Measurements from ENCODE around the gene GNG14. TPM values are rescaled to one million over a fixed set of nuclear protein-coding genes. Genes with fewer than 3 reads are reported as not detected.

GNG14 gene
- total RNA-seq, 1 experiment from 2014 or later: not detected

DNA sequence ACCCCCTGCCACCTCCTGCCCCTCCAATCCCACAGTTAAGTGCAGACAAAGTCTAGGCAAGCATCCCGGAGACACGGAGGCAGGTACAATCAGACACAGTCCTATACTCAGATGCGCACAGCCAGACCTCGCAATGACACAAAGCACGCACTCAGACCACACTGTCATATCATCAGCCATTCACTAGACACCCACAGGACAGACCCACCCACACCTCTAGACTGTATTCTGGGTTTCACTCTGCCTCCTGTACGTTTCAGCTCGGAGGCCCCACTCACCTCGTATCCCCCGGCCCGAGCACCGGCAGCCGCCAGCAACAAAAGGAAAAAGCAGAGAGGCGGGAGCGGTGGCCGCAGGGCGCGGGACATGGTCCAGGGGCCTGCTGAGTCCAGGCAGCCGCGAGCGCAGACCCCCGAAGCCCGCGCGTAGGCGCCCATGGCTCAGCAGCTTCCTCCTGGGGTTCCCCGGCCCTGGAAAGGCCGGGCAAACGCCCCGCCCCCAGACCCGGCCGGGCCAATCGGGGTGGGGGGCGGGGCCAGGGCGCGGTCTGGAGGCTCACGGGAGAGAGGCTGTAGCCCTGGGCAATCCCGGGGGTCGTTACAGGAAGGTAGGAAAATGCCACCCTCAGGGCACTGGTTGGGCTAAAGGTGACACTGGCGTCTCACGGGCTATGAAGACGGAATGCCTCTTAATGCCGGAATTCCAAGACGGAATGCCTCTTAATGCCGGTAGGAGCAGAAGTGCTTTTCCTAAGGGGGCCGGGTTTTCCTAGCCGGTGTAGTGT, 21.3 kb upstream of the GNG14 start, which contains the start of the genes MAN2B1 and WDR83:
Gene MAN2B1, minus strand, starts transcription at position 478 of the 784 bp plus-strand sequence. Its CDS starts 41 bp downstream, at position 437.
Gene WDR83, plus strand, starts transcription at position 543 of the 784 bp plus-strand sequence. CDS start 2,984 bp downstream, outside the sequence.
- no peaks in the 10 kb centered on the region for H3K9me2 ChIP-seq (ENCODE audit: insufficient read depth)
- H3K27ac ChIP-seq (ENCODE audit: low read depth, low read length): peak within 1 kb of the TSS; percentile 58
- peak; percentile 50; the same call in 1 of the 2 replicates for TF ChIP-seq POLR2AphosphoS5 (IDR thresholded peaks at IDR 0.05; ENCODE audit: low read depth, low read length)
- TF ChIP-seq RAD21 (IDR thresholded peaks at IDR 0.05; ENCODE audit: low read depth): no peak
- no peak for TF ChIP-seq TCF7L2 (IDR thresholded peaks at IDR 0.05; ENCODE audit: borderline replicate concordance, extremely low read depth, insufficient read depth, insufficient read length)
- TF ChIP-seq, protein P1, sequence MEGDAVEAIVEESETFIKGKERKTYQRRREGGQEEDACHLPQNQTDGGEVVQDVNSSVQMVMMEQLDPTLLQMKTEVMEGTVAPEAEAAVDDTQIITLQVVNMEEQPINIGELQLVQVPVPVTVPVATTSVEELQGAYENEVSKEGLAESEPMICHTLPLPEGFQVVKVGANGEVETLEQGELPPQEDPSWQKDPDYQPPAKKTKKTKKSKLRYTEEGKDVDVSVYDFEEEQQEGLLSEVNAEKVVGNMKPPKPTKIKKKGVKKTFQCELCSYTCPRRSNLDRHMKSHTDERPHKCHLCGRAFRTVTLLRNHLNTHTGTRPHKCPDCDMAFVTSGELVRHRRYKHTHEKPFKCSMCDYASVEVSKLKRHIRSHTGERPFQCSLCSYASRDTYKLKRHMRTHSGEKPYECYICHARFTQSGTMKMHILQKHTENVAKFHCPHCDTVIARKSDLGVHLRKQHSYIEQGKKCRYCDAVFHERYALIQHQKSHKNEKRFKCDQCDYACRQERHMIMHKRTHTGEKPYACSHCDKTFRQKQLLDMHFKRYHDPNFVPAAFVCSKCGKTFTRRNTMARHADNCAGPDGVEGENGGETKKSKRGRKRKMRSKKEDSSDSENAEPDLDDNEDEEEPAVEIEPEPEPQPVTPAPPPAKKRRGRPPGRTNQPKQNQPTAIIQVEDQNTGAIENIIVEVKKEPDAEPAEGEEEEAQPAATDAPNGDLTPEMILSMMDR (IDR thresholded peaks at IDR 0.05 in 2 of 3, conservative IDR thresholded peaks at IDR 0.05 in 1 of 3; ENCODE audit: borderline replicate concordance in 1 of 3, insufficient read depth in 1 of 3, low read depth in 2 of 3, low read length in 2 of 3): no peak
- TF ChIP-seq, protein P2, sequence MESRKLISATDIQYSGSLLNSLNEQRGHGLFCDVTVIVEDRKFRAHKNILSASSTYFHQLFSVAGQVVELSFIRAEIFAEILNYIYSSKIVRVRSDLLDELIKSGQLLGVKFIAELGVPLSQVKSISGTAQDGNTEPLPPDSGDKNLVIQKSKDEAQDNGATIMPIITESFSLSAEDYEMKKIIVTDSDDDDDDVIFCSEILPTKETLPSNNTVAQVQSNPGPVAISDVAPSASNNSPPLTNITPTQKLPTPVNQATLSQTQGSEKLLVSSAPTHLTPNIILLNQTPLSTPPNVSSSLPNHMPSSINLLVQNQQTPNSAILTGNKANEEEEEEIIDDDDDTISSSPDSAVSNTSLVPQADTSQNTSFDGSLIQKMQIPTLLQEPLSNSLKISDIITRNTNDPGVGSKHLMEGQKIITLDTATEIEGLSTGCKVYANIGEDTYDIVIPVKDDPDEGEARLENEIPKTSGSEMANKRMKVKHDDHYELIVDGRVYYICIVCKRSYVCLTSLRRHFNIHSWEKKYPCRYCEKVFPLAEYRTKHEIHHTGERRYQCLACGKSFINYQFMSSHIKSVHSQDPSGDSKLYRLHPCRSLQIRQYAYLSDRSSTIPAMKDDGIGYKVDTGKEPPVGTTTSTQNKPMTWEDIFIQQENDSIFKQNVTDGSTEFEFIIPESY (IDR thresholded peaks at IDR 0.05; ENCODE audit: extremely low read depth, insufficient replicate concordance, low read length): no peak
- TF ChIP-seq ZFX (IDR thresholded peaks at IDR 0.05): peak; percentile 43; the same call in 1 of the 2 replicates
- H3K4me1 ChIP-seq (ENCODE audit: control insufficient read depth in 1 of 2, insufficient read depth in 2 of 2, low read length in 2 of 2): peaks cover 19 to 37% of the 10 kb centered on the region in 2 experiments
- H3K79me2 ChIP-seq (ENCODE audit: insufficient read depth, low read length): peaks cover 28% of the 10 kb centered on the region; the same call in 1 of the 2 replicates
- ChIA-PET RAD21 (ENCODE audit: low non-redundant PET in 1 of 2, low total read pairs in 2 of 2, uncharacterized antibody in 2 of 2, unreplicated experiment in 2 of 2) (interaction anchor here in 1 of 2 experiments (0.6 kb wide), 1 partner anchor 99 kb away, joined by 4 read pairs; no protein-coding TSS in a partner anchor), POLR2A (no interaction called here), CTCF (interaction anchor here (1.2 kb wide), 1 partner anchor 55 kb away, joined by 3 read pairs; no protein-coding TSS in a partner anchor)
- peak within 1 kb of the TSS; percentile 92 for H3K4me2 ChIP-seq (ENCODE audit: low read length)
- H2AFZ ChIP-seq (ENCODE audit: low read depth, low read length, poor library complexity, severe bottlenecking): peak within 1 kb of the TSS; percentile 22
- H3K9me3 ChIP-seq (ENCODE audit: control insufficient read depth in 1 of 2, insufficient read depth in 1 of 2, low read depth in 1 of 2, low read length in 2 of 2): no peaks in the 10 kb centered on the region
- peak within 1 kb of the TSS; percentile 61 to 84 for H3K4me3 ChIP-seq (replicated peaks in 1 of 2; ENCODE audit: low read depth in 1 of 2, low read length in 2 of 2)
- intact Hi-C loops (cut with micrococcal nuclease): loop anchor here (5.0 to 10.0 kb wide), 2 partner anchors 54 to 742 kb away; partner anchors contain the start of genes ZNF490, ZNF700 and ZNF791
- BruUV-seq (replicated peaks): no TSS peak
- H3K27me3 ChIP-seq (ENCODE audit: insufficient read depth, low read length): no peaks in the 10 kb centered on the region
- no peaks in the 10 kb centered on the region for H4K20me1 ChIP-seq (ENCODE audit: insufficient read depth)
- ATAC-seq (peak; percentile 81), DNase-seq (ENCODE audit: low read depth, low spot score) (no peak)
- H3K36me3 ChIP-seq (ENCODE audit: control insufficient read depth in 1 of 2, insufficient read depth in 2 of 2, low read length in 2 of 2): peaks cover 0 to 10% of the 10 kb centered on the region in 2 experiments; a peak in 2 of 4 replicates
- H3K9ac ChIP-seq (ENCODE audit: low read length): peak within 1 kb of the TSS; percentile 76
